SK-N-SH (cell line): ENCODE measurements around the gene FBXO45. TPM values are rescaled to one million over a fixed set of nuclear protein-coding genes. Genes with fewer than 3 reads are reported as not detected.

Experiments used
- CTCF ChIA-PET: fragments of 300-600, 350-600 bp; formaldehyde crosslinking; extraction: SDS; loops from one replicate; lab custom pipeline; 2021; lab: Yijun Ruan, JAX
- POLR2A ChIA-PET: fragments of 350-600 bp; sonication (Branson Sonifier 250); formaldehyde crosslinking; extraction: SDS; loops from one replicate; lab custom pipeline; 2020; ENCODE audit warnings: antibody characterized with exemption, inconsistent platforms; lab: Yijun Ruan, JAX
- DNase-seq: peaks from one replicate; pipeline ENCODE4 v3.0.0; 2012
- H2AFZ ChIP-seq: fragments of 200-600 bp; sonication (generic); 2 replicates; pipeline ENCODE4 v1.8.1; 2016; ENCODE audit warnings: antibody characterized with exemption, mild to moderate bottlenecking, low read depth
- H3F3A ChIP-seq: fragments of 200-600 bp; sonication (generic); replicated peaks from 2 replicates; pipeline ENCODE3; 2016; ENCODE audit warnings: antibody characterized with exemption, mild to moderate bottlenecking; ENCODE audit not compliant: insufficient read depth
- H3K27ac ChIP-seq, 2 experiments: fragments of 200-500 bp in 1 of 2; fragments of 200-600 bp in 1 of 2; sonication (Bioruptor generic) in 1 of 2; sonication (generic), shearing (Covaris generic) in 1 of 2; 2 replicates each; pipeline versions ENCODE4 v1.5.1 to v1.6.1; 2014 to 2016; ENCODE audit warnings: low read depth in 2 of 2, inconsistent platforms in 1 of 2, low read length in 1 of 2, mild to moderate bottlenecking in 1 of 2, mixed read lengths in 1 of 2
- H3K27me3 ChIP-seq: fragments of 200-600 bp; sonication (generic), shearing (Covaris generic); 2 replicates; pipeline ENCODE4 v1.6.1; 2016; ENCODE audit warnings: mixed run types; ENCODE audit not compliant: insufficient read depth
- H3K36me3 ChIP-seq, 2 experiments: fragments of 200-500 bp in 1 of 2; fragments of 200-600 bp in 1 of 2; sonication (Bioruptor generic) in 1 of 2; sonication (generic) in 1 of 2; replicated peaks in 1 of 2; 2 replicates each; pipeline versions ENCODE3 to v1.5.1; 2014 to 2016; ENCODE audit warnings: low read length in 1 of 2, mild to moderate bottlenecking in 1 of 2; ENCODE audit not compliant: insufficient read depth in 2 of 2, control insufficient read depth in 1 of 2
- H3K4me1 ChIP-seq, 2 experiments: fragments of 200-500 bp in 1 of 2; fragments of 200-600 bp in 1 of 2; sonication (Bioruptor generic) in 1 of 2; sonication (generic), shearing (Covaris generic) in 1 of 2; 2 replicates each; pipeline versions ENCODE4 v1.5.1 to v1.6.1; 2014 to 2016; ENCODE audit warnings: low read depth in 1 of 2, low read length in 1 of 2, mixed run types in 1 of 2; ENCODE audit not compliant: insufficient read depth in 2 of 2, control insufficient read depth in 1 of 2
- H3K4me2 ChIP-seq: fragments of 200-600 bp; sonication (generic), shearing (Covaris generic); 2 replicates; pipeline ENCODE4 v1.6.1; 2017; ENCODE audit warnings: mixed run types
- H3K4me3 ChIP-seq, 2 experiments: fragments of 200-500 bp in 1 of 2; fragments of 200-600 bp in 1 of 2; sonication (Bioruptor generic) in 1 of 2; sonication (generic), shearing (Covaris generic) in 1 of 2; 2 replicates each; pipeline versions ENCODE4 v1.5.1 to v1.8.1; 2014 to 2016; ENCODE audit warnings: low read depth in 2 of 2, inconsistent platforms in 1 of 2, low read length in 1 of 2, mild to moderate bottlenecking in 1 of 2, mixed read lengths in 1 of 2, moderate library complexity in 1 of 2
- H3K79me2 ChIP-seq: fragments of 200-600 bp; sonication (generic); 2 replicates; pipeline ENCODE4 v1.8.1; 2017; ENCODE audit warnings: mild to moderate bottlenecking; ENCODE audit not compliant: insufficient read depth
- H3K9ac ChIP-seq: fragments of 200-600 bp; sonication (generic); 2 replicates; pipeline ENCODE4 v1.6.1; 2017; ENCODE audit warnings: mixed run types
- H3K9me2 ChIP-seq: fragments of 200-600 bp; sonication (generic); 2 replicates; pipeline ENCODE4 v1.6.1; 2017; ENCODE audit warnings: mixed run types
- H3K9me3 ChIP-seq: fragments of 200-600 bp; sonication (generic); 2 replicates; pipeline ENCODE4 v1.6.1; 2017; ENCODE audit warnings: mixed run types, mild to moderate bottlenecking, moderate library complexity
- H4K20me1 ChIP-seq: fragments of 200-600 bp; sonication (generic); 2 replicates; pipeline ENCODE4 v1.6.1; 2017; ENCODE audit warnings: mild to moderate bottlenecking, mixed run types; ENCODE audit not compliant: insufficient read depth
- CHD2 ChIP-seq: fragments of 150-350 bp; IDR thresholded peaks from 2 replicates; pipeline ENCODE4 v1.6.1; 2018; ENCODE audit warnings: low read length; ENCODE audit not compliant: partially characterized antibody
- CTCF ChIP-seq: fragments of 200-600 bp; sonication (generic); IDR thresholded peaks from 2 replicates; pipeline ENCODE4 v1.6.1; 2017; ENCODE audit warnings: antibody characterized with exemption, mild to moderate bottlenecking, moderate library complexity
- ELF1 ChIP-seq: IDR thresholded peaks from 2 replicates; pipeline ENCODE4 v1.4.0; 2012
- FOXJ3 ChIP-seq: sonication (generic); formaldehyde crosslinking; IDR thresholded peaks from 2 replicates; pipeline ENCODE4 v1.5.1; 2020; ENCODE audit warnings: mild to moderate bottlenecking, missing genetic modification reagents
- IRF3 ChIP-seq: fragments of 150-350 bp; IDR thresholded peaks from 2 replicates; pipeline ENCODE4 v1.6.1; 2016; ENCODE audit warnings: mild to moderate bottlenecking, low read depth, low read length
- NFIC ChIP-seq: IDR thresholded peaks from 2 replicates; pipeline ENCODE4 v1.4.0; 2012; ENCODE audit warnings: borderline replicate concordance
- PBX3 ChIP-seq: IDR thresholded peaks from 2 replicates; pipeline ENCODE4; 2012
- SIN3A ChIP-seq: IDR thresholded peaks from 2 replicates; pipeline ENCODE4 v1.6.1; 2012; ENCODE audit warnings: low read depth, mild to moderate bottlenecking, low read length, moderate library complexity, borderline replicate concordance
- TAF1 ChIP-seq: IDR thresholded peaks from 2 replicates; pipeline ENCODE4 v1.6.1; 2012; ENCODE audit warnings: low read depth, mild to moderate bottlenecking, low read length, moderate library complexity, borderline replicate concordance
- TCF12 ChIP-seq: IDR thresholded peaks from 2 replicates; pipeline ENCODE4 v1.4.0; 2012
- WGBS: methylation state at CpG from one replicate; pipeline ENCODE4 v1.1.6; 2017; ENCODE audit warnings: low lambda C conversion rate; 5-methylcytosine and 5-hydroxymethylcytosine counted together
- polyA plus RNA-seq, 3 experiments: library from polyadenylated mRNA; depleted of rRNA; stranded (reverse); fragments of >200 nt; gene quantifications; 2 replicates each; pipeline ENCODE4 v1.2.3, GENCODE V29; 2012

FBXO45 gene
- polyA plus RNA-seq, 1 of the 3 experiments (the other 2 are of a cell fraction), result 3.2 TPM

GRCh38 chr3:196627918-196628231 lies 59.4 kb downstream of the FBXO45 start:
- CTCF ChIA-PET, result no interaction called here
- Histone ChIP-seq H3K27me3 (0 out of 2 replicates have a peak, but pooled peaks cover 3% of the 10 kb centered on the region), H2AFZ (no peak overlapping the region), H3K4me3 (no peak overlapping the region), H3K4me1 (peaks cover 0 to 7% of the 10 kb centered on the region in 2 experiments; a peak in 1 of 4 replicates), H3K9ac (no peak overlapping the region), H4K20me1 (no peaks in the 10 kb centered on the region), H3K27ac (no peak overlapping the region), H3K4me2 (no peak overlapping the region), H3F3A (peaks cover 8% of the 10 kb centered on the region), H3K9me3 (no peaks in the 10 kb centered on the region), H3K9me2 (no peaks in the 10 kb centered on the region), H3K79me2 (no peaks in the 10 kb centered on the region), H3K36me3 (no peaks in the 10 kb centered on the region)
- POLR2A ChIA-PET, result no interaction called here
- TF ChIP-seq IRF3 (no peak), FOXJ3 (CRISPR knock-in tag) (no peak), TAF1 (no peak), CHD2 (no peak), NFIC (no peak)
- 93% methylated on average over 3 of the region's 8 CpGs for WGBS
- DNase-seq, result no peak

GRCh38 chr3:196629228-196629627 lies 60.8 kb downstream of the FBXO45 start:
- POLR2A ChIA-PET, result no interaction called here

More at GRCh38 chr3:196629228-196629627, 60.8 kb downstream of the FBXO45 start:
- H3K9ac ChIP-seq, result no peak overlapping the region
- H3K9me2 ChIP-seq, result no peaks in the 10 kb centered on the region
- 96% methylated on average over 2 of the region's 2 CpGs for WGBS
- TF ChIP-seq SIN3A (no peak), CTCF (no peak), ELF1 (no peak), TCF12 (no peak), PBX3 (no peak)
- TF ChIP-seq, all 33 proteins: peak for 0
- H3K27me3 ChIP-seq, result no peaks in the 10 kb centered on the region
- no peak overlapping the region for H3K4me2 ChIP-seq
- H2AFZ ChIP-seq, result no peak overlapping the region
- peaks cover 8% of the 10 kb centered on the region for H3F3A ChIP-seq
- no peak overlapping the region for H3K4me3 ChIP-seq
- no peaks in the 10 kb centered on the region for H4K20me1 ChIP-seq
- H3K36me3 ChIP-seq, result no peaks in the 10 kb centered on the region
- CTCF ChIA-PET, result interaction anchor here (2.2 kb wide), 1 partner anchor 20 kb away, joined by 7 read pairs; no protein-coding TSS in a partner anchor
- H3K27ac ChIP-seq, result no peak overlapping the region
- H3K4me1 ChIP-seq, result peaks cover 0 to 7% of the 10 kb centered on the region in 2 experiments; a peak in 1 of 4 replicates
- H3K9me3 ChIP-seq, result no peaks in the 10 kb centered on the region
- DNase-seq, result no peak
- no peaks in the 10 kb centered on the region for H3K79me2 ChIP-seq
